GM19452 (cell line): Measurements from ENCODE around the gene PTPRN2.
"Not testable (repeated sequence)": the region's sequence is repeated elsewhere in the genome, so short reads cannot be mapped to it uniquely, and the experiment has no call there.

Experiments
- ATAC-seq: cut with Tn5 transposase; IDR thresholded peaks from one replicate; pipeline ENCODE4 v1.9.1; 2021; ENCODE audit not compliant: unreplicated experiment

PTPRN2 gene

GRCh38 chr7:158587162-158588084 is at the start of gene PTPRN2:
PTPRN2 (minus strand) TSS chr7:158587823.
- ATAC-seq, result no peak

DNA sequence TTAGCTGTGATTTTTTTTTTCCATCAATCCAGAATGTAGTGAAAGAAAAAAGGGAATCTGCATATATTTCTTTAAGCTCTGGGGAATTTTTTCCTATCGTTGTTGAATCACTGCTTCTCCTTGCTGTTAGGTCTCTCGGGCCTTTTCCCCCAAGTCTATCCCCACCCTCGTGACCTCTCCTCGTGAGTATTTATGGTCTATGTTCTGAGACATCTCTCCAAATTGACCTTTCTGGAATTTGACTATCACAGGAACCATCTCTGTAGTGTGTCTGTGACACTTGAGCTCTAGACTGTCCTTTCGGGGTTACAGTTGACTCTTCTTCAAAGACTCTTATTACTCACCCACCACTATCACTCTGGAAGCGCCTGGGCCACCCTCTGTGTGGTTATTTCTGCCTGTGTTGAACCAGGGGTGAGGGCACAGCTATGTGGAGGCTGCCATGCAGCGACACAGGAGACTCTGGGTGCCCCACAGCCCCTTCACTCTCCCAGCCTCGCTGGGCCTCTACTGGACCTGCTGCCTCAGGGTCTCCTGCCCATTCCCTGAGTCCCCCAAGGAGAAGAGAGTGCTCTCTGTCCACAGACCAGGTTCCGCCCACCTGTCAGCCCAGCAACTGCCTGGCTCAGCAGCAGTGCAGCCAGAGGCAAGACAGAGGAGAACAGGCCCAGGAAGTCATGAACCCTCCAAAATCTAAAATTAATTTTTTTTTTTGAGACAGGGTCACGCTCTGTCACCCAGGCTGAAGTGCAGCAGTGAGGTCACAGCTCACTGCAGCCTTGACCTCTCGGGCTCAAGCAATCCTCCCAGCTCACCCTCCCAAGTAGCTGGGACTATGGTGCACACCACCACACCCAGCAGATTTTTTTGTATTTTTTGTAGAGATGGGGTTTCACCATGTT is 45.7 kb upstream of the PTPRN2 start:
- peak; percentile 84 for ATAC-seq

DNA sequence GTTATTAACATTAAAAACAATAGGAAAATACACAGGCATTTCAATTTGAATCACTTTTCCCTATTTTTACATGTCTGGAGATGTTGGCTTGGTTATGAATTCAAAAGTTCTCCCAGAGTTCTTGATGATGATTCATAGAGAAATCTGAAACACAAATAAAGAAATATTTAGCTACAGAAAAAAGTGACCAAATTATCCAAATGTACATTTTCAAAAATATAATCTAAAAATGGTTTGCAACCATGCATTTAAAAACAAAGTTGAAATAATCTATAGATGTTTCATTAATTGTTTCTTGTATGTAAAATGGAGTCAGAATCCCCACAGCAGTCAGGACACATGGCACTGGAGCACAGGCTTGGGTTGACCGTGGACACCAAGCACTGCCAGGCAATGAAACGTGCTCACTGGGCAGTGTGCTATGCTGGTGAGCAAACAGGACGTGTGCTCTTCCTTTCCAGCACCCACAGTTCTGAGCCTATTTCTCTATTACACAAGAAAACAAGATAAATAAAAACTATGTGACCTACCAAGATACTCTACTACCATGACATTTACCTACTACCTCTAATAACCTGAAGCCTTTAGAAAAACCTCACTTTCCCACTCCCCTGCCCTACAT is 44.1 kb upstream of the PTPRN2 start:
- no peak for ATAC-seq

- ATAC-seq, result not testable (repeated sequence)
Measured at GRCh38 chr7:158626289-158626688, 38.7 kb upstream of the PTPRN2 start.

- ATAC-seq, result no peak
Measured at GRCh38 chr7:158623241-158623640, 35.6 kb upstream of the PTPRN2 start.

DNA sequence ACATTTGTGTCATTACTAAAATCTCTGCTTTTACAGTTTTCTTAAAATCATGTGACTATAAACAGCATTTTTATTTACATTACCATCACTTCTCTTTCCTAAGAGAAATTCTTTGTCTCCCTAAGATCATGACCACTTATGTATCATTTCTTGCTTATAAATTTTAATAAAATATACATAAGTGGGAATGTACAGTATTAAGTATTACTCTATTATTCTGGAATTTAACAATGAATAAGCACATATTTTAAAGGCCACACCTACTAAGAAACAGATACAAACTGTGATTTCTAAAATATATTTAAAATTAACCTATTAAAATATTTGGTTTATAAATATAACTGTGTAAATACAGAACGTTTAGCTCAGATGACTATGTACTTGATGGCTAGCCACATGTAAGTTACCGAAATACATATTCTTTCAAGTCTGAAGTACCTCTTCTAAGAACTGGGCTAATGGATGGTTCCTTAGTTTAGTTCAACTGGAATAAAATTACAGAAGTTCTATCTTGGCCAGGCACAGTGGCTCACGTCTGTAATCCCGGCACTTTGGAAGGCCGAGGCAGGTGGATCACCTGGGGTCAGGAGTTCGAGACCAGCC is 33.3 kb upstream of the PTPRN2 start:
- ATAC-seq, result no peak

DNA sequence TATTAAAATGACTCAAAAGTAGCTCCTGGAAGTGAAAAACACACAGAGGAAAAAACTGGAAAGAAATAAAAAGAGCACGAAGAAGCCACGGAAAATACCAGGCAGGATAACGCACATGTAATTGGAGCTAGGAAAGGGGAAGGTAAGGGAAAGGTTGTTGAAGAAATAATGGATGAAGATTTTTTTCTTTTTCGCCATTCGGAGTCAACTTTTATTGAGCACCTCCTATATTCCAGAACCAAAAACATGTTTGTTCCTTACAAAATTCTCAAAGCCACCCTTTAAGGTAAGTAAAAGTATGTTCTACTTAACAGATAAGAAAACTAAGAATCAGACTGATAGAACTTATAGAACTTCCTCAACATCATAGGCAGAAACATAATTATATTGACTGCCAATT is 32.8 kb upstream of the PTPRN2 start:
- no peak for ATAC-seq

DNA sequence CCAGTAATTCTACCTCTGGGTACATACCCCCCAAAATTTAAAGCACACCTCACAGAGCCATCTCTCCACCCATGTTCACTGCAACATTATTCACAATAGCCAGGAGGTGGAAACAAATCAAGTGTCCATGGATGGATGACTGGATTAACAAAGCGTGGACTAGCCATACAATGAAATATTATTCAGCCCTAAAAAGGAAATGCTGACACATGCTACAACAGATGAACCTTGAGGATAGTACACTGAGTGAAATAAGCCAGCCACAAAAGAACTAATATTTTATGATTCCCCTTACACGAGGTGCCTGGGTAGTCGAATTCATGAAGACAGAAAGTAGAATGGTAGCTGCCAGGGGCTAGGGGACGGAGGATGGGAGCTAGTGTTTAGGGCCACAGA is 31.1 kb upstream of the PTPRN2 start:
- no peak for ATAC-seq

- ATAC-seq, result no peak
Measured at GRCh38 chr7:158617737-158618128, 30.1 kb upstream of the PTPRN2 start.

GRCh38 chr7:158616050-158616449 is 28.4 kb upstream of the PTPRN2 start:
- ATAC-seq, result no peak

DNA sequence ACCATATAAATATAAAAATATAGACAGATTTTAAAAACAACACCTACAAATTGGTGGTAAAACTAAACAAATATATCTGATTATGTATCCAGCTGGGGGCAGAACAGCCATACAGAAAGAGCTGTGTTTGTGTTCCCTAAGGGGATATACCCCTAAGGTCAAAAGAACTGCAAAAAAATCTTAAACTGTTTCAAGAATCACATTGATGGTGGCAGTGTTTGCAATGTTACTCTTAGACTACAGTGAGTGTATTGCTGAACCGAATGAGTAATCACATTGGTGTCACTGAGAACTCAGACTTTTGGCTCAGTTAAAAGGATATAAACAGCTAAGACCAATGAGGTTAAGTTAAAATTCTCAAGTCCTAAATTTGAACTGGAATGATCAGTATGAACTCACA is 27.1 kb upstream of the PTPRN2 start:
- no peak for ATAC-seq

- peak; percentile 96 for ATAC-seq
Measured at GRCh38 chr7:158613481-158613880, 25.9 kb upstream of the PTPRN2 start.

DNA sequence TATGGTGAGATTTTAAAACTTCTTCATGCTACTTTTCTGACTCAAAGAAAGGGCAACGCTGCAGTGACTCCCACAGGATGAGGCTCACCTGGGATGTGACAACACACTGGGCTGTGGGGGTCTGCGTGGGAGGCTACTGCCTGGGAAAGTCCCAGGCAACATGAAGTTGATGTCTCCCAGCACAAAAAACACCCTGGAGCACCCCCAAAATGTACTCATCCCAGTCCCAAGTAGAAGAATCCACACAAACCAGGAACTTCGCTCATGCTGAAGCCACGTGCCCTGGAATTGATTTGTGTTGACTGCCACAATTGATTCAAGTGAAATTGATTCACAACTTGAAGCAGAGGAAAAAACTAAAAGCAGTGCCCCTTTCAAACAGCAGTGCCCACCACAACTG is 24.9 kb upstream of the PTPRN2 start:
- no peak for ATAC-seq

DNA sequence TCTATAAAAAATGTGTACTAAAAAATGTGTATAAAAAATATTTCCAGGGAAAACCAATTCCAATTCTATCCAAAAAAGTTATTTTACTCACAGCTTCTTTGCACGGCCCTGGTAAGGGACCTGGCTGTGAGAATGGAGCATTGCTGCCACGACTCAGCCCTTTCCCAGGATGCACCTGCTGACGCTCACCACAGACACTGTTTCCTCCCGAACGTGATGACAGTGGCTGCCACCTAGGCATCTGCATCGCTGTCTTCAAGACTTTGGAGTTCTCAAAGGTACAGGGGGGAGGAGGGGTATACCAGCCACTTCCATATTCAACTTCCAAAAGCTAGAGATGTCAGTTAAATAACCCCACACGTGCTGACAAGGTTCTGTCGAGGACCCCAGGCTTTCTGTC is 23.9 kb upstream of the PTPRN2 start:
- ATAC-seq, result no peak

DNA sequence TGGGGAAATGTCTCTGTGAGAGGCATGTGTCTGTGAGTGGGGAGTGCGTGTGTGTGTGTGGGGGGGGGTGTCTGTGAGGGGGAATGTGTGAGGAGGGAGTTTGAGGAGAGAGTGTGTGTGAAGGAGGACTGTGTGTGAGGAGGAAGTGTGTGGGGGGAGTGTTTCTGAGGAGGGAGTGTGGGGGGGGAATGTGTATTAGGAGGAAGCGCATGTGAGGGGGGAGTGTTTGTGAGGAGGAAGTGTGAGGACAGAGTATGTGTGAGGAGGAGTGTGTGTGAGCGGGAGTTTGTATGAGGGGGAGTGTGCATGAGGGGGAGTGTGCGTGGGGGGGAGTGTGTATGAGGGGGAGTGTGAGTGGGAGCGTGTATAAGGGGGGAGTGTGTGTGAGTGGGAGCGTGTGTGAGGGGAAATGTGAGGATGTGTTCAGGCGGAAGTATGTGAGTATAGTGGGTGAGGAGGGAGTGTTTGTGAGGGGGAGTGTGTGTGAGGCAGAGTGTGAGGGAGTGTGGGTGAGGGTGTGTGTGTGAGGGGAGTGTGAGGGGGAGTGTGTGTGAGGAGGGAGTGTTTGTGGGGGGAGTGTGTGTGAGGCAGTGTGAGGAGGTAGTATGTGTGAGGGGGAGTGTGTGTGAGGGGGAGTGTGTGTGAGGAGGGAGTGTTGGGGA is 21.8 kb upstream of the PTPRN2 start:
- ATAC-seq, result no peak

DNA sequence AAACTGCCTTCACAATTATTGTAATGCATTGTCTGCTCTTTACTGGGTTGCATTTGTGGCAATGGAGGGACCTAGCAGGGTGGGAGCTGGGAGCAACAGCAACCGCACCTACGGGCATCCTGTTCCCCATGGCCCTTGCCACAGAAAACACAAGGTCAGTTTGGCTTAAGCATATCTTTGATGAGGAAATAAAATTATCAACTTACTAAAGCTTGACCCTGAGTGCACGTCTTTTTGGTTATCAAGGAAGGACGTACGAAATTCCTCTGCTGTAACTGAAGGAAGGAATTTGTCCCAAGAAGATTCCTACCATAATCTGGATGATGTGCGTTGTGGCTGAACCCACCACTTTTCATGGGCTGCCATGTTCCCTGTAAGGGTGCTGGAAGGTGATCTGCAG is 19.9 kb upstream of the PTPRN2 start:
- ATAC-seq, result no peak

- ATAC-seq, result no peak
Measured at GRCh38 chr7:158606671-158607424, 19.2 kb upstream of the PTPRN2 start.

DNA sequence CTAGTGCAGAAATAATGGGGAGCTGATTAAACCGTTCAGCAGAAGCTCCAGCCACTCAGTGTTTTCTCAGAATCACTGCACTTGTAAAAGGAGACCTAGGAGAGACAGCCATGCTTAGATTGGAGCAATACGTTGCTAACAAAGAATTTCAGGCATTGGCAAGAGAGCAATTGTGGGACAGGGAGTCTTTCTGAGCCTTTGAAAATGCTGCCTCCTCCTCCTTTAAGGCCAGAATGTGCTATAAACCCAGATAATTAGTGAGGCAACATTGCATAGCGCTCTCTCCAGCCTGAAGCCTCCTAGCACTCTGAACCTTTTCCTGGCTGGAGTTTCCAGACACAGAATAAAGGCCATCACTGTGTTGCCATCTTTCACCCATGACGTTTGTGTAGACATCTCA is 18.5 kb upstream of the PTPRN2 start:
- ATAC-seq, result no peak

GRCh38 chr7:158603773-158604755 is 16.4 kb upstream of the PTPRN2 start:
- ATAC-seq, result peak; percentile 32
